ENCODE results near the gene TXNRD3.

The TXNRD3 gene

DNA sequence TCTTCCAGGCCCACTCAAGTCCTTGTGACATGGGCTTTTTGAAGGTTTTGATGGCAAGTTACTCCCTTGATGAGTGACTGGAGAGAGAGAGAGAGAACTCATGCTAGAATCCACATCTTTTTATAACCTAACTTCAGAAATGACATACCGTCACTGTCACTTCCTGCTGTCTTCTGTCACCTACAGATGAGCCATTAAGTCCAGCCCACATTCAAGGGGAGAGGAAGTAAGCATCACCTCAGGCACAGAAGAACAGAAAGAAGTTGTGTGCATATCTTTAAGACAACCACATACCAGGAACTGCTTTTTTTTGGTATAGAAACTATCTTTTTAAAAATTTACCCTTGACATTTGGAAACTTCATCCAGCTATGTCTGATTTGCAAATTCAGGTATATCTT, 16.6 kb upstream of the TXNRD3 start:
- no peak for FAIRE-seq

DNA sequence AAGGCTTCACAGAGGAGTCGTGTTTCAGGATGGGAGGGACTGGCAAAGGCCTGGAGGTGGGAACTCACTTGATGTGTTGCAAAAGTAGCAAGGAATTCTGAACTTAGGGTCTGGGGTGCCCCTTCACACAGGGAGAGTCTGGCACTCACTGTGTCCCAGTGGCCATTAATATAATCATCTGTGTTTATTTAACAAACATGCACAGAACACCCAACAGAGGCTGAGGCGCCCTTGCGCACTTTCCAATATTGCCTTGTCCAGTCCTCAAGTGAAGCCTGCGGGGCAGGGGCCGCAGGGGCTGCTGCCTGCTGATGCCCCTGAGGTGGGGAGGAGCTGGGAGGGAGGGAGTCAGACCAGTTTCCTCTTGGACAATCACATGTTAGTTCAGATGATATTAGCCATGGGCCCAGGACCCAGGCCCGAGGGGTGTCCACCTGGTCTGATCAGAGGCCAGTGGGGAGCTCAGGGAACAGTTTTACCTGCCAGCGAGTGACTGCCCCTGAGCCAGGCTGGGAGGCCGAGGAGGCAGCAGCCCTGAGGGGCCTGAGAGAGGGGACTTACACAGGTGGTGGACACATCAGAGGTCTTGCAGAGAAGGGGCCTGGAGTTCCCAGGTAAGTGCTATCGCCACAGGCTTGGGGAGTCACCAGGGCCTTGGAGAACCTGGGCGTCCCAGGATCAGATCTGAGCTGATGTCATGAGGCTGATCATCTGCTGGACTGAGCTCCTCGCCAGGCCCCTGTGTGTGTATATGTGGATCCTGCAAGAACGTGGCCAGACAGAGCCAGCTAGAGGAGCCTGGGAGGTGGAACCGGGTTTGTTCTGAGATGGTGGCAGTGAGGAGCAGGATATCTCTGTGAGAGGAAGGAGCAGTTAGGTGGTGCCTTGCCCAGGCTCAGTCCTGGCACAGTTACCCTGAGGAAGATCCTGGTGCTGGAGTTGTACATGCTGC, 13.8 kb upstream of the TXNRD3 start:
- no peak for FAIRE-seq

DNA sequence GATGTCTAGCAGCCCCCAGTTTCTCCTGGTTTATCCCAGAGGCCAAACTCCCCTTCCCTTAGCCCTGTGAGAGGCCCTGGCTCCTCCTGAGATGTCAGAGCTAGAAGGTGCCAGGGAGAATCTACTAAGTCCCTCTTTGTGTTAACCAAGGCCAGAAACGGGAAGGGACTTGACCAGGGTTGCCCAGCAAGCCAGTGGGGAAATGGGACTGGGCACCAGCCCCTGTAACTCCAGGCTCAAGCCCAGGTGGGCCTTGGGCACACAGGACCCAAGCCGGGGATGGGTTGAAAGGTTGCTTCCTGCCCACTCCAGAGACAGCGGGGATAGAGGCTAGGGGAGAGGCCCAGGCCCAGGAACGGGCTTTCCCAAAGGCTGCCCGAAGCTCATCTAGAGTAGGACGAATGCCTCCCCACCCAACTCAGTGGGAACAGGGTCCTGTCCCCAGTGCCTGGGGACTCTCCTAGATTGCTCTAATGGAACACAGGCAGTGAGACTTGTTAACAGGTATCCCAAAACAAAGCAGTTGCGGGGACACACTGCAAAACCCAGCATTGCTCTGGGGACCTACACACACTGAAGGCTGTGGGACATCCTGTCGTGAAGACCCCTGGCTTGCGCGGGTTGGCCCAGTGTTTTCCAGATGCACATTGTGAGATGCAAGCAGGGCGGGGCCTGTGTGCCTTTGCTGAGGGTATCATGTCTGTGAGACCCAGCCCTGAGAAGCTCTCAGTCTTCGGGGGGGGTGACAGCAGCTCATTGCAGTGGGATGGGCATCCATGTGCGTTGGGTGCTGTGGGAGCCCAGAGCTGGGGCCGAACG, 12.9 kb upstream of the TXNRD3 start:
- FAIRE-seq = no peak

DNA sequence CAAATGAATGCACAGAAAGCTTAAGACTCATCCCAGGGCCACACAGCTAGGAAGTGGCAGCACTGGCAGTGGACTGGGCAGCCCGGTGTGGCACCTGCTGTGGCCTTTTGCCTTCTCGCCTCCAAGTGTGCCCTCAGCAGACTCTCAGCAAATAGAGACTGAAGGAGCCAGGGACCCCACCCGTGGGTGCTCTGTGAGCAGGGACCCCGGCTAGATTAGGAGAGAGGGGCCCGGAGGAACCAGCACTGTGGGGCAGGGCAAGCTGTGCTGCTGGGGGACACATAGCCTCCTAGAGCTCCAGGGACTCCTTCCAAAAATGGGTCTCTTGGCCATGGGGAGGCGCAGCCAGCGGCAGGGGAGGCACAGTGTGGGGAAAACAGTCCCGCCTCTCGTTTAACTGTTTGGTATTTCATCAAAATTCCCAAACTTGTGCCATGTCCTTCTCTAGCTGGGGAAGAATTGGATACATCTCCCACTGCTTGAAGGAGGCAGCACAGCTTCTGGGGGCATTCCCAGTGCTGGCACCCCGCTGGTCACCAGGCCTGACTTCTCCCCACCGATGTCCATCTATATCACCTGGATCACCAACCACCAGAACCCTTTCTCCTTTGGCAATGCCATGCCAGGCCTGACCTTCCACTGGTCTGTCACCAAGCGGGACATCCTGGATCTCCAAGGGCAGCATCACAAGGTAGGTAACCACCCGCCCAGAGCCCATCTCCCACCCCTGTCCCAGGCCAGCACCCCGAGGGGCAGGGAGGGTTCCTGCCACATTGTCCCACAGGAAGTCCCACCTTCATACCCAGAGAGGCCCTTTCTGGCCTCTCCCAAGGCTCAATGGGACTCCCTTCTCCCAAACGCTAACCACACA, 12.0 kb upstream of the TXNRD3 start:
- no peak for FAIRE-seq

DNA sequence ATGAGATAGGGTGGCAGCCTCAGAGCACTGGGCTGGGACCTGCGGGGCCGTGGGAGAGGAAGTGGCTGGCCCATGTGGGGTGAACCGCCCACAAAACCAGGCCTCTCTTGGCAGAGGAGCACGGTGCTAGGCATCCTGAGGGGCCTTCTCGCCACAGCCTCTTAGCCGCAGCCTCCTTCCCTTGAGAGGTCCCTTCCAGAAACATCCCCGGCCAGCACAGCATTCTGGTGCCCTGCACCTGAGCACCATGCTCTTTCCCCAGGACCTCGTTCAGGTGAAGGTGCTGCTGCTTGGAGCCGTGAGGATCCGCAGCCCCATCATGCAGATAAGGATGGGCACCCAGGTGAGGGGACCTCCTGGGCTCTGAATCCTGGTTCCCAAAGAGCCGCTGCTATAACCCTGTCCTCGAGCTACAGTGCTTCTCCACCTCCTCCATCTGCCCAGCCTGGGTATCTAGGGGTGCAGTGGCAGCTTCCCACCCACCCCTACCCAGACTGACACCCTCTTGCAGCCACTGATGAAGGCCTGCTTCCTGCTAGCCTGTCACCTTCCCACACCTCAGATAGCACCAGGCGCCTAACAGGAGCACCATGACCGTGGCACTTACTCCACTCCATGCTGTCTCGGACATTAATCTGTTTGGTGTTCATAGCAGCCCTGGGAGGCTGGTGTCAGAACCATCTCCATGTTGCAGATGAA, 11.2 kb upstream of the TXNRD3 start:
- FAIRE-seq = no peak

DNA sequence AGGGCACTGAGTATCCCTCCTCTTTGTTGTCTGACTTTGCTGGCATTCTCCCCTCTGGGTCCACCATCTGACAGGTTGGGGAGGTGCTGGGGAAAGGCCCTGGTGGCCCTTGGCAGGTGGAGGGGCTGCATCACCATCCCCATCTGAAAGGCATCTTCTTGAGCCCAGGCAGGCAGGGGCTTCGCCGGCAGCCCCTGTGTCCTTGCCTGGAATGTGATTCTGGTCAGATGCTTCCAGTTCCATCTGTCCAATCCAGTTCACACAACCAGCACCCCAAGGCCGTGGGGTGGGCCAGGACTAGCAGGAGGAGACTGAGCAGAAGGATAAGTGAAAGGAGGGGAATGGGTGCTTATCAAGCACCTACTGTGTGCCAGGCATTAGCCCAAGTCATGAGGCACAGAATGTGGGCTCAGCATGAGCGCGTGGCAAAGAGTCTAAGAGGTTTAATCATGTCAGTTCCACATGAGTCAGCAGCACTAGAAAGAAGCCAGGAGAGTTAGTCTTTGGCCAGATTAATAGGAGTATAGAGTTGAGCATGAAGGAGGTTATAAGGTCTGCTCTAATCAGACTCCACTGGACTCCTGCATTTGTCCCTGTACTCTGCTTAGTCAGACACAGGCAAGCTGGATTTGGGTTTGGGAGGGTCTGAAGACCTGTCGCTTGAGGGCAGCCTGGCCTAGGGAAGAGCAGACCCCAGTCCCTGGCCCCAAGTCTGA, 10.5 kb upstream of the TXNRD3 start:
- FAIRE-seq = no peak

DNA sequence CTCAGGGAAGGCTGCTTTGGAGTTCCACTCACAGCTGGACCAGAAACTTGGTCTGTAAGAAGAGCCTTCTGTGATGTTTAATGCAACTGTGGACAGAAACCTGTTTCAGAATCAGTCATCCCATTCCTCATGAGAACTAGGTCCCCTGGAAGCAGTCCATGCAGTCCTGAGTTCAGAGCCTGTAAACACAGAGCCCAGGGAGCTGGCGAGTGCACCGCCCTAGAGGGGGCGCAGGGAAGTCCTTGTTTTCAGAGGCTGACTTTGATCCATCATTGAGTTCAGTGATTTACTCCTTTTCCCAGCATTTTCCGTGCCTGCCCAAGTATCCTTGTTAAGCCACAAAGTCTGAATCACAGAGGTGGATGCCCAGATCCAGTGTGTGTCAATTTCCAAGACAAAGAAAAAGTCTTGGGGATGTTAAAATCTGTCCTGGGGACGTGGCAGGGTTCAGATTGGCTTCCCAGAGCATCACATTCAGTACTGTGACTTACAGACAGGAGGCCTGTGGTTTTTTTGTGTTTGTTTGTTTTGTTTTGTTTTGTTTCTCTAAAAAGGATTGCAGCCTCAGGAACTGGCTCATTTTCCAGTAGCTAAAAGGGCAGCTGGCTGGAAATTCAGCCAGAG, 9.8 kb upstream of the TXNRD3 start:
- FAIRE-seq = no peak

DNA sequence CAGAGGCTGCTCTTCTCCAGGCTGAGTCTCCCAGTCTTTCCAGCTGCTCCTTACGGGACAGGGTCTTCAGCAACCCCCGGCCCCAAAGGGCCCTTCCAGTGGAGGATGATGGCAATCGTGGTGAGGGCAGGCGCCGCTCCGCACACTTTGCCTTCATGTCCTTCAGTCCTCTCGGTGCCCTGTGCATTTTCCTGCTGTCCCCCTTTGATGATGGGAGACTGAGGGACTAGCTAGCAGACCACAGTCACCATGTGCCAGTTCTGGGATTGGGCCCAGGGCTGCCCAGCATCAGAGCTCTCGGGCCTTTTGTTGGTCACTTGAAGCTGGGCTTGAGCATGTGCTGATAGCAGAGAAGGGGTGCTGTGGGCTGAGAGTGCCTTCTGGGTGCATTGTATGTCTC, 8.8 kb upstream of the TXNRD3 start:
- FAIRE-seq = no peak

DNA sequence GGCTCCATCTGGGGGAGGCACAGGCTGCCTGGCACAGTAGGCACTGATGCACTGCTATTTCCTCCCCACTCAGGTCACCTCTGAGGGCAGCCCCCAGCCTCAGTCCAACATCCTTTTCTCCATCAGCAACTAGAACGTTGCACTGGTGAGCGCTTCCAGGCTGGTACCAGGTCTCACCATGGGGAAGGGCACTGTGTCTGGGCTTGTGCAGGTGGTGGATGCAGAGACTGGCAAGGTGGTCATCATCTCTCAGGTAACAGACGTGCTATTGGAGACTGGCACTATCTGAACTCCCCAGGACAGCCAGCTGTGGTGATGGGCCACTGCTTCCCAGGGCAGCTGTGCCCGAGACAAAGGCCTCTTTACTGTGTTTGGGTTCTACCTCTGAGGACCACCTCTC, 8.3 kb upstream of the TXNRD3 start:
- FAIRE-seq = no peak

DNA sequence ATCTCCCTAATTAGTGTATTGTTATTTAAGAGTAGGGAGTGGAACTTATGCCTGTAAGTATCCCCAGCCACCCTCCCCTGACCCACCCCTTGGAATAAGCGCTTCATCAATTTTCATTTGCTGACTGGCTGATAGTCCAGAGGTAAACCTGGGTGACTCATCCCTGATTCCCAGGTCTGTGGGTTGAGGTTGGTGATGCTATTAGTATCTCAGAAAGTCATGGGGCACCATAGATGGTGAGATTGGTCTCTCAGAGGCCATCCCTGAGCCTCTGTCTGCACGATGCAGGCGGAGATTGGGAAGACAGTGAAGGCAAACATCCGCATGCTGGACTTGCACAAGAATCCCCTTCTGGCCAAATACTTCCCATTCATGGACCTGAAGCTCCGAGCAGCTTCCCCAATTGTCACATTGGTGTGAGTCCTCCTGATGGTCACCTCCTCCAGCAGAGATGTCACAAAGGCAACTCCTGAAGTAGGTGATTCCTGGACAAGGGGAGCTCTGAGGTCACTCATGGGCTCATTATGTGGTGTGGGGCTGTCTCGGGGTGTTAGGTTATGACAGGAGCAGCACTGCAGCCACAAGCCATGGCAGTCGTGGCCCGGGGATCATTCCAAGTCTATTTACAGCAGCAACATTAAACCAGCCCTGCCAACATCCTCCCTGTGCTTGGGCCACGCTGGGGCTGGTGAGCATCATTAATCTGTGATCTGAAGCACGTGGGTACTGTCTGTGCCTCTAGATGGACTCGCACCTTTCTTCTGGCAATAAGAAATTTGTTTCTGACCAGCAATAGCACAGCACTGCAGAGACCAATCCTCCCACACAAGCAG, 6.8 kb upstream of the TXNRD3 start:
- no peak for FAIRE-seq

DNA sequence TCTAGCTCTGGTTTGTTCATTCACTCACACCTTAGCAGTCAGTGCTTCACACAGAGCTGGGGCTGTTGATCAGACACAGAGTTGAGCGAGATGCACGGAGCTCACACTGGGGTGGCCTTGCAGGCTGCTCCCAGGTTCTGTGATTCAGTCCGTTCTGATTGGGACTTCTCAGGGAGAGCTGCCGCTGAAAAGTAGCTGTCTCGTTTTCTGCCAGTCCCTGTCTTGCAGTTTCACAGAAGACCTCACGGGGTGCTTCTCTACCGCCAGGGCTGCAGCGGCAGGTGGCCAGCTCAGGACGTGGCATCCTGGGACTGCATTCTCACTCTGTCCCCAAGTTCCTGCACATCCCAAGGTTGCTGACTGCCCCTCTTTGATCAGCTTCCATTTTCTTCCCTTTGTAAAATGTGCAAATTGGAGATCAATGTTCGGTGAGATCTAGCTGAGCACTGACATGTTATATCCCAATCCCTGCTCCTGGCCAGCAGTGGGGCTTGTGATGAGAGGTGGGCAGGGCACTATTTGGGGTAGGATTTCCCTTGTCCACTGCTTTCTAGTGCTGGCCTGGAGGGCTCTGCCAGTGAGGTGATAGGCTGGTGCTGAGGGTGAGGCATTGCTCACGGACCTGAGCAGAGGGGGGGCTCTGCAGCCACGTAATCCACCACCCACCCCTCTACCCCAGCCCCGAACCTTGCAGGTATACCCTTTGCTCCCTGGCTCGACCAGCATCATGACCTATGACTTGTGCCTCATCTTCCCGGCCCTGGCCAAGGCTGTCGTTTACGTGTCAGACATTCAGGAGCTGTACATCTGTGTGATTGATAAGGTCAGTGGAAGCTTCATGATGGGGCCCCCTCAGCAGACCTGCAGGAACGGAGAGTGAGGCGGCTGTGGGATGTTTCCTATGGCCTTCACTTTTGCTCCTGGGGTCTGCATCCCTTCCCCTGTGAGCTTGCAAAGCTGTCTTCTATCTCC, 5.3 kb upstream of the TXNRD3 start:
- FAIRE-seq = no peak

DNA sequence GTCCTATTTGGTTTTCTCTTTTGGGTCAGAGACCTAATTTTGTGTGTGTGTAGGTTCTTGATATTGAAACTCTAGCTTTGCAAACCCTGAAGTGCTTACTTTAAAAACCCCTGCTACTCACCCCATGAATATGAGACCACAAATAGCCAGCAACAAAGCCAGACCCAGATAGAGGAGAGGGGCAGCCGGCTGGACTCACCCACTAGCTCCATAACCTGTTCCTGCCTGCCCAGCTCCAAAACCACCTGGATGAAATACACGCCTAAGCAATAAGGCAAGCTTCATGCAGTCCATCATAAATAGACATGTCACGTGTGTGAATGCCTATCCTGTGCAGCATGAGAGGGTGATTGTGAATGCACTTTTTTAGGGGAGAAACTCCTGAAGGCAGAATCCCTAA, 3.7 kb upstream of the TXNRD3 start:
- no peak for FAIRE-seq

DNA sequence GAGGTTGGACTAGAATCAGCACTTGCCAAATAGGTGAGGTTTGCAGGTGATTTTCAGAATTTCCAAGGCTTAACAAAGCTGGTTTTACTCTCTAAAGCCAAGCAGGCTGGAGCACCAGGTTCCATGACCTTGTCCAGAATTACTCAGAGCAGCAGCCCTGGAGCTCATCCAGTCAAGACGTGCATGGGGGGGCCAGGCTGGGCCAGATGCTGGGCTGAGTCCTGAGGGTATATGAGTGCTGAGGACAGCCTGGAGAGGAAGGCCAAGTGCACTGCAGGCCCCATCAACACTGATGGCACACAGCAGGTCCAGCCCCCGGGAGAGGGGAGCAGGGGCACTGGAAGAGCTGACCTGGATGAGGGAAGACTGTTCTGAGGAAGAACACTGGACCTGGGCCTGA, 3.0 kb upstream of the TXNRD3 start:
- FAIRE-seq = no peak

DNA sequence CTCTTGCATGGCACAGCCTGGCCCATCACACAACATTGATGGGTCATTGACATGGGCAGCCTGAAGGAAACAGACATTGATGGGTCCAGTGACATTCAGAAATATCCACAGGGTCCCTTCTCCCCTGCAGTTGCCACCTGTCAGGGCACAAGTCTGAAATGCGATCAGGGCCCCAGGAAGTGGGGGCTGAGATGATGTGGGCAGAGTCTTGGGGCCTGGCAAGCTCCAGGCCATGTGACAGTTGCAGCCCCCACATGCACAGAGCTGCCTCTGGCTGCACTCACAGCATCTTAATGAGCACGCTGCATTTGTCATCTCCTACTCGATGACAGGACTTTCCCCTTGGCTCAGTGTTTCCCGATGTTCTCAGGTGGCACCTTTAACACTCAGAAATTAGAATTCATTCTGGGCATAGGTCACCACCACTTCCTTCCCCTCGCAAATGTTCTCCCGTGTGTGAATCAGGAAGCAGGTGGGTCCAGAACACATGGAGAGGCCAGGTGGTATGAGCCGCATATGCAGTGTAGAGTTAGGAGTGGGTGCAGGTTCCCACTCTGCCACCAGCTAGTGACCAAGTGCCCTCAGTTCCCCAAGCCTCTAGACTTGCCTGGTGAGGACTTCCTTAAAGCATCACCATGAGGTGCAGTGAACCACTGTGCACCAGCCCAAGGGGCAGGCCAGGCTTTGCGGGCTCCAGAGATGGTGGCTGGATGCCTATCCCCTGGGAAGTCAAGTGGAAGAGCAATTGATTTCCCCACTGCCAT, 1.6 kb upstream of the TXNRD3 start:
- no peak for FAIRE-seq

DNA sequence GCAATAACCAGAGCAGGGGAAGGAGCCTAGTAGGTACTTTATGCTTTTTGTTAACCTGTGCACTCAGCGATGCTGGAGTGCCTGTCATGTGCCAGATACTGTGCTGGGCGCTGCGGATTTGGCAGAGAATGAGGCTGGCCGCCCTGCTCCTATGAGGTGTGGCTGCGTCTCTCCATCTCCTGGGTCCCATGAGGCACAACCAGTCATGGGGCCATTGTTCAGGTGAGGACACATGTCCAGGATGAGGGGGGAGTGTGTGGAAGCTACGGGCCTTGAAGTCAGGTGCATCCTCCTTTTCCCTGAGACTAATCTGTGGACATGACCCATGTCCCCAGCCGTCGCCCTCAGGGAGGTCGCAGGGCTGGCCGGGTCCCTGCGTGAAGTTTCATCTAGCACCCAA, 963 bp upstream of the TXNRD3 start:
- FAIRE-seq = no peak

DNA sequence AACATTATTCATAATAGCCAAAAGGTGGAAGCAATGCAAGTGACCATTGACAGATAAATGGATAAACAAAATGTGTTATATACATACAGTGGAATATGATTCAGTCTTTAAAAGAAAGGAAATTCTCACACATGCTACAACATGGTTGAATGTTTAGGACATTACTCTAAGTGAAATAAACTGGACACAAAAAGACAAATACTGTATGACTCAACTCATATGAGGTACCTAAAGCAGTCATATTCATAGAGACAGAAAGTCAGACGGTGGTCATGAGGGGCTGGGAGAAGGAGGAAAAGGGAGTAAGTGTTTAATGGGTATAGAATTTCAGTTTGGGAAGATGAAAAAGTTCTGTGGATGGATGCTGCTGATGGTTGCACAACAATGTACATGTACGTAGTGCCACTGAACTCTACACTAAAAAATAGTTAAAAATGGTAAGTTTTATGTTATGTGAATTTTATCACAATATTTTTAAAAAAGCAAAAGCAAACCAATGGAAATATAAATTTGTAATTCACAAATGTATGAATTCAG, 5.3 kb downstream of the TXNRD3 start:
- FAIRE-seq = no peak

DNA sequence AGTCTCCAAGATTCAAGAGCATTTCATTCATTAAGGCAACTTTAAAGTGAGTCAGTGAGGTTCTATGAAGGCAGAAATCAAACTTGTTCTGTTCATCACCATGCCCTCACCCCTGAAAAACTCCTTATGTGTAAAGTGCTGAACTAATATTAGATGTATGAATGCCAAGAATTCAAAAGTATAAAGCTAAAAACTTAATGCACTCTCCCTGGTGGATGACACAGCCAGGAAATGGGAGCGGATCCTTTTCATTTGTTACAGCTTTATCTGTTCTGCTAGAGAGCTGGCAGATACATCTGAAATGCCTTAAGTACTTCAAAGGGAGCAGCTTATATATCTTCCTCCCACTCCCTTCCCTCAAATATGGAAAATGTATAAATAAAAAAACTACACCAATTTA, 8.2 kb downstream of the TXNRD3 start:
- FAIRE-seq = no peak

DNA sequence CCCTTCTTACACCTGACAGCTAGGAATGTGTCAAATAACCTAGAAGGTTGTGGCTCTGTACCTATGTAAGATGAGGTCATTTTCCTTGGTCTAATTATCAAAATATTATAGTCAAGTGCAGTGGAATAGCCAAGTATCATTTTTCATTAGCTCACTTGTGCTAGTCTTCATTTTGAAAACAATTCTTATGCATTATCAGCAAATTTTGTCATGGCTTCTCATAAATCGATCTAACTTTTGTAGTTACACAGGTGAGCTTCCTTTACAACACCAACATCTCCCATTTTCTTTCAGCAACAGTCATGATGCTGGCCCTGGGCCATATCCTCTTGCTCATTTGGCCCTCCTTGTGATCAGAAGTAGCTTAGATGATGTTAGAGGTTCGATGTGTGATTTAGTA, 10.3 kb downstream of the TXNRD3 start:
- no peak for FAIRE-seq

Measured in endometrium (tissue), 2 donors.